ENCODE data around the gene CUBN. TPM values are rescaled to one million over a fixed set of nuclear protein-coding genes. Genes with fewer than 3 reads are reported as not detected.

The CUBN gene
- total RNA-seq, 2 experiments from 2014 or later: 0.30 to 0.76 TPM

DNA sequence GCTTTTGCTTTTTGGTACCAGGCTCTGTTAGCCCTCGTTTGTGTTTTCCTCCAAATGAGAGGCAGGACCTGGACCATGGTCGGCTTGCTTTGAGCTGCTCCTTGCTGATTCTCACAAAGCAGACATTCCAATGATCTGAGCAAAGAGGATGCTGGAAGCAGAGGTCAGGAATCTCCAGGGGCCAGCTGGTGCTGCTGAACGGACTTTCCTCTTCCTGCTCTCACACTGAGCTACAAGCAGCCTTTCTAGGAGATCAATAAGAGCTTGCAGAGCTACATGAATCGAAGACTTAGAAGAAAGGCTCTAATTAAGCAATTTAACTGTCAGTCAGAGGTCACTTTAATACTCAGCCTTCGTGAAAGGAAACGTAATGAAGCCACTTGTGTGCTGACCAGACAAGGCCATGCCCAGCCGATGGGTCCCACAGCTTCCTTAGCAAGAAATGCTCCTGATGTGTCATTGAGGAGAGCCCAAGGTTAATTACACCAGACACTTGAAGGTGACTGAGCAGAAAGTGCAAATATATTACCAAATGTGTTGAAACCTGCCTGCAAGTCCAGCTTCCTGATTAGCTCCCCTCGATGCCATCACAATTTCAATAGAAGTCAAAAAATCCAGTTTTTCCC is 161.1 kb downstream of the CUBN start:
- no peak for DNase-seq
- Mint-ChIP-seq H3K27me3 (no peaks in the 10 kb centered on the region), H3K9me3 (no peaks in the 10 kb centered on the region), H3K4me1 (peaks cover 12% of the 10 kb centered on the region), H3K4me3 (no peak overlapping the region), H3K36me3 (peaks cover 2% of the 10 kb centered on the region), H3K27ac (no peak overlapping the region)

- Mint-ChIP-seq H3K4me3 (no peak overlapping the region), H3K4me1 (peaks cover 12% of the 10 kb centered on the region), H3K27me3 (no peaks in the 10 kb centered on the region), H3K27ac (no peak overlapping the region), H3K9me3 (no peaks in the 10 kb centered on the region), H3K36me3 (peaks cover 2% of the 10 kb centered on the region)
- no peak for DNase-seq
Observed at GRCh38 chr10:16967866-16968415, 161.7 kb downstream of the CUBN start.

- DNase-seq: no peak
- Mint-ChIP-seq H3K4me3 (no peak overlapping the region), H3K4me1 (peaks cover 12% of the 10 kb centered on the region), H3K27ac (no peak overlapping the region), H3K36me3 (peaks cover 3% of the 10 kb centered on the region), H3K27me3 (no peaks in the 10 kb centered on the region), H3K9me3 (no peaks in the 10 kb centered on the region)
Observed at GRCh38 chr10:16966991-16967865, 162.4 kb downstream of the CUBN start.

DNA sequence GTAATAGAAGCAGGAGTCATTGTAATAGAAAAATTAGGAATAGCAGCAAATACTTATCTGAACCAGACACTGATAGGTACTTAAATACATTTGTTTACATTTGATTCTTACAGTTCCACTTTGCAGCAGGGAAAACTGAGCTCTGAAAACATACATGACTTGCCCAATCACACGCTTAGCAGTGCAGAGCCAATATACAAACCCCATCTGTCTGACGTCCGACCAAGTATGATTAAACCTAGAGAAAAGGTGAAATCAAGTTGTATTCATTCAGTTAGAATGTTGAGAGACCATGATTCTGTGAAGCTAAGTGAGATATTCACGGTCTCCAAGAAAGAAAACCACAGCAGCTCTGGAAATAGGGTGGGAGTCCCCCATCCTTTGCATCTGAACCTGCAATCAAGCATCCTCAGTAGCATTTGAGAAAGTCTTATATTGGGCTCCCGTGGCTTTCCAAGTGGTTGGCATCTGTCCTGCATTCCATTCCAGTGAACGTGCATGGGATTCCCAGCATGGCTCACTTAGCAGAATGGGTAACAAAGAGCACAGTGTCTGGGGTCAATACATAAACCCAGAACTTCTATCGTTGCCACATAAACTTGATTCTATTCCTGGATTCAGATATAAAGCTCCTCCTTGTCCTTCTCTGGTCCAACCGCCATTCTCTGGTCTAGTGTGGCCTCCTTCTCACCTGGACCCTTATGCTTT is 163.7 kb downstream of the CUBN start:
- Mint-ChIP-seq H3K36me3 (peaks cover 7% of the 10 kb centered on the region), H3K4me1 (peaks cover 12% of the 10 kb centered on the region), H3K9me3 (no peaks in the 10 kb centered on the region), H3K27ac (no peak overlapping the region), H3K27me3 (no peaks in the 10 kb centered on the region), H3K4me3 (no peak overlapping the region)
- DNase-seq: no peak

DNA sequence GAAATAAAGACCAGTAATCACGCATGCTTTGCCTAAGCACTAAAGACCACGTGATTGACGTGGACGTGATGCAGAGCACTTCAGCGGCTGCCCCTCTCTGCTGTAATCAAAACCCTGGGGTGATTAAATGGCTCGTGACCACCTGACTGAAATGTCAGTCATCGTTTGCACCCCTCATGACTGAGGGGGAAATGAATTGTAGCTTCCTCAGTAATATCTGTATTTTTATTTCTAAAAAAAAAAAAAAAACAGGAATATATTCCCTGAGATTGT is 164.3 kb downstream of the CUBN start:
- H3K4me1 Mint-ChIP-seq: peaks cover 12% of the 10 kb centered on the region
- peaks cover 7% of the 10 kb centered on the region for H3K36me3 Mint-ChIP-seq
- no peak overlapping the region for H3K27ac Mint-ChIP-seq
- no peak for DNase-seq
- no peaks in the 10 kb centered on the region for H3K9me3 Mint-ChIP-seq
- no peaks in the 10 kb centered on the region for H3K27me3 Mint-ChIP-seq
- no peak overlapping the region for H3K4me3 Mint-ChIP-seq

GRCh38 chr10:16964576-16965343 is 164.9 kb downstream of the CUBN start:
- no peak for DNase-seq
- no peaks in the 10 kb centered on the region for H3K9me3 Mint-ChIP-seq
- H3K27ac Mint-ChIP-seq: no peak overlapping the region
- peaks cover 7% of the 10 kb centered on the region for H3K36me3 Mint-ChIP-seq
- H3K27me3 Mint-ChIP-seq: no peaks in the 10 kb centered on the region
- H3K4me1 Mint-ChIP-seq: peaks cover 12% of the 10 kb centered on the region
- H3K4me3 Mint-ChIP-seq: no peak overlapping the region

GRCh38 chr10:16960551-16960950 is 169.1 kb downstream of the CUBN start:
- H3K9me3 Mint-ChIP-seq: no peaks in the 10 kb centered on the region
- H3K27me3 Mint-ChIP-seq: no peaks in the 10 kb centered on the region
- no peaks in the 10 kb centered on the region for H3K4me1 Mint-ChIP-seq
- H3K4me3 Mint-ChIP-seq: no peak overlapping the region
- no peak for DNase-seq
- H3K27ac Mint-ChIP-seq: no peak overlapping the region
- H3K36me3 Mint-ChIP-seq: peaks cover 7% of the 10 kb centered on the region

DNA sequence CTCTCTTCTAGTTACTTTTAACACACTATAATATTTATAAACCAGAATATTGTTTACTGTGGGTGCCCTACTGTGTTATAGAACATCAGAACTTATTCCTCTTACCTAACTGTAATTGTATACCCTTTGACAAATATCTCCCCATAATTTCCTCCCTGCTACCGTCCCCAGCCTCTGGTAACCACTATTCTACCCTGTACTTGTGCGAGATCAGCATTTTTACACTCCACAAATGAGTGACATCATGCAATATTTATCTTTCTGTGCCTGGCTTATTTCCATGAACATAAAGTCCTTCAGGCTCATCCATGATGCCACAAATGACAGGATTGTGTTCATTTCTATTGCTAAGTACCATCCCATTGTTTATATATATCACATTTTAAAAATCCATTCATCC is 172.6 kb downstream of the CUBN start:
- no peaks in the 10 kb centered on the region for H3K9me3 Mint-ChIP-seq
- no peak overlapping the region for H3K27ac Mint-ChIP-seq
- peaks cover 3% of the 10 kb centered on the region for H3K4me1 Mint-ChIP-seq
- no peak overlapping the region for H3K4me3 Mint-ChIP-seq
- peaks cover 4% of the 10 kb centered on the region for H3K36me3 Mint-ChIP-seq
- DNase-seq: no peak
- no peaks in the 10 kb centered on the region for H3K27me3 Mint-ChIP-seq

GRCh38 chr10:16954280-16955030 is 175.2 kb downstream of the CUBN start:
- Mint-ChIP-seq H3K27ac (no peak overlapping the region), H3K36me3 (no peaks in the 10 kb centered on the region), H3K27me3 (no peaks in the 10 kb centered on the region), H3K4me1 (peaks cover 12% of the 10 kb centered on the region), H3K4me3 (no peak overlapping the region), H3K9me3 (no peaks in the 10 kb centered on the region)
- DNase-seq: no peak

DNA sequence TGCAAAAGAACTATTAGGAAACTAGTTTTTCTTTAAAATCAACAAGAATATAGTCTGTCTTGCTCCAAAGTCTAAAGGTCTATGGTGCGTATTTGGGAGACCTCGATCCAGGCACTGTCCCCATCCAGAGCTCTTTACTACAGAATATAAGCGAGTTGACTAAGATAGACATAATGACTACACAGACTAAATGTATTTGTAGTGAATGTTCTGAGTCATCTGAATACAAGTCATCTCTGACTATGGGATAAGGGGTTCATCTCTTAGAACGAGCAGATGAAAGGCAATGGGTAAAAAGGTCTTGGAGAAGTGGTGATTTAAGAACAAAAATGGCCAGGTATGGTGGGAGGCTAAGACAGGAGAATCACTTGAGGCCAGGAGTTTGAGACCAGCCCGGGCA is 176.3 kb downstream of the CUBN start:
- no peaks in the 10 kb centered on the region for H3K9me3 Mint-ChIP-seq
- no peak overlapping the region for H3K27ac Mint-ChIP-seq
- H3K4me3 Mint-ChIP-seq: no peak overlapping the region
- peaks cover 13% of the 10 kb centered on the region for H3K4me1 Mint-ChIP-seq
- no peak for DNase-seq
- H3K36me3 Mint-ChIP-seq: peaks cover under 1% of the 10 kb centered on the region
- no peaks in the 10 kb centered on the region for H3K27me3 Mint-ChIP-seq

- no peak for DNase-seq
- no peaks in the 10 kb centered on the region for H3K9me3 Mint-ChIP-seq
- H3K27me3 Mint-ChIP-seq: no peaks in the 10 kb centered on the region
- no peak overlapping the region for H3K4me3 Mint-ChIP-seq
- H3K27ac Mint-ChIP-seq: no peak overlapping the region
- H3K36me3 Mint-ChIP-seq: peaks cover 3% of the 10 kb centered on the region
- peaks cover 13% of the 10 kb centered on the region for H3K4me1 Mint-ChIP-seq
Observed at GRCh38 chr10:16952610-16953009, 177.0 kb downstream of the CUBN start.

DNA sequence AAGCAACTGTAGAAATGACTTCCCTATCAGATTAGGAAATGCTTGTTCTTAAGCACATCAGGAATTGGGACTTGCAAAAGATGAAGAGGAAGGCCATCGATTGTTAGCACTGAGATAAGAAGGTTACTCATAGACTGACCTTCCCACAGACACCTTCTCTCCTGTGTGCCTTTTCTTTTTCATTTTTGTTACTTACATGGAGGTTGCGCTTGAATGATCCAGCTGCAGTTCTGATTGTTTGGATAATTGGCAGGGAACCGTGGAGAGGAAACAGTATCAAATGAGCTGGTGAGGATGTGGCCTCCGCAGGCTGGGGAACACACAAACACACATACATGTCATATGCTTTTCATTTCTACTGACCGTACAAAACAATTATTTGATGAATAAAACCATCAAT is 177.5 kb downstream of the CUBN start:
- Mint-ChIP-seq H3K9me3 (no peaks in the 10 kb centered on the region), H3K27me3 (no peaks in the 10 kb centered on the region), H3K4me1 (peaks cover 13% of the 10 kb centered on the region), H3K27ac (no peak overlapping the region), H3K36me3 (peaks cover 5% of the 10 kb centered on the region), H3K4me3 (no peak overlapping the region)
- DNase-seq: no peak

GRCh38 chr10:16950656-16951601 is 178.7 kb downstream of the CUBN start:
- H3K27me3 Mint-ChIP-seq: no peaks in the 10 kb centered on the region
- H3K4me3 Mint-ChIP-seq: no peak overlapping the region
- DNase-seq: peak; percentile 20
- peaks cover 10% of the 10 kb centered on the region for H3K36me3 Mint-ChIP-seq
- no peak overlapping the region for H3K27ac Mint-ChIP-seq
- H3K4me1 Mint-ChIP-seq: peaks cover 13% of the 10 kb centered on the region
- H3K9me3 Mint-ChIP-seq: no peaks in the 10 kb centered on the region

Measured in activated naive CD8-positive, alpha-beta T cell treated with anti-CD3 and anti-CD28 coated beads for 36 hours (primary cell).